ENCODE results near the gene MUS81. TPM values are rescaled to one million over a fixed set of nuclear protein-coding genes. Genes with fewer than 3 reads are reported as not detected.

The MUS81 gene
- total RNA-seq, 4 donors from 2014 or later: 54.0 to 83.1 (median 68.3) TPM

DNA sequence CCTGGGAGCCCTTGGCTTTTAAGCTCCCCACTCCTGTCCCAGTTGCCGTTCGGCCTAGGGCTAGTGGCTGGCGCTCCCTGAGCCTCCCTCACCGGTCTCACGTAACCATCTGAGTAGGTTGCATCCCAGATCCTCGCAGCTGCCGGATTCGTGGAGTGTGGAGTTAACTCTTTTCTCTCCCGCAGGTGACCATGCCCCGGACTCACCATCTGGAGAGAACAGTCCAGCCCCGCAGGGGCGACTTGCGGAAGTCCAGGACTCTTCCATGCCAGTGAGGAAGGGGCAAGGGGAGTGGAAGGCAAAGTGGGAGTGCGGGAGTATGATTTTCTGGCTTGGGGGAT lies 902 bp downstream of the MUS81 start:
- Histone ChIP-seq H3K4me3 (peak overlapping the region; percentile 69 to 91 (median 88)), H3K9me3 (no peaks in the 10 kb centered on the region), H3K4me1 (peaks cover 0 to 46% (median 18%) of the 10 kb centered on the region in 4 donors), H3K27me3 (no peaks in the 10 kb centered on the region), H3K36me3 (peaks cover 0 to 48% (median 30%) of the 10 kb centered on the region in 3 donors), H3K27ac (peak overlapping the region; percentile 96 to 99 (median 98))
- TF ChIP-seq, protein P1, sequence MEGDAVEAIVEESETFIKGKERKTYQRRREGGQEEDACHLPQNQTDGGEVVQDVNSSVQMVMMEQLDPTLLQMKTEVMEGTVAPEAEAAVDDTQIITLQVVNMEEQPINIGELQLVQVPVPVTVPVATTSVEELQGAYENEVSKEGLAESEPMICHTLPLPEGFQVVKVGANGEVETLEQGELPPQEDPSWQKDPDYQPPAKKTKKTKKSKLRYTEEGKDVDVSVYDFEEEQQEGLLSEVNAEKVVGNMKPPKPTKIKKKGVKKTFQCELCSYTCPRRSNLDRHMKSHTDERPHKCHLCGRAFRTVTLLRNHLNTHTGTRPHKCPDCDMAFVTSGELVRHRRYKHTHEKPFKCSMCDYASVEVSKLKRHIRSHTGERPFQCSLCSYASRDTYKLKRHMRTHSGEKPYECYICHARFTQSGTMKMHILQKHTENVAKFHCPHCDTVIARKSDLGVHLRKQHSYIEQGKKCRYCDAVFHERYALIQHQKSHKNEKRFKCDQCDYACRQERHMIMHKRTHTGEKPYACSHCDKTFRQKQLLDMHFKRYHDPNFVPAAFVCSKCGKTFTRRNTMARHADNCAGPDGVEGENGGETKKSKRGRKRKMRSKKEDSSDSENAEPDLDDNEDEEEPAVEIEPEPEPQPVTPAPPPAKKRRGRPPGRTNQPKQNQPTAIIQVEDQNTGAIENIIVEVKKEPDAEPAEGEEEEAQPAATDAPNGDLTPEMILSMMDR (IDR thresholded peaks at IDR 0.05): no peak
- TF ChIP-seq EP300 (IDR thresholded peaks at IDR 0.05): no peak
- TF ChIP-seq POLR2A (IDR thresholded peaks at IDR 0.05): no peak
- WGBS, 2 donors: 8 to 11% methylated on average over 14 of the region's 14 CpGs
- no peak for DNase-seq (ENCODE audit: low spot score in 2 of 2)

DNA sequence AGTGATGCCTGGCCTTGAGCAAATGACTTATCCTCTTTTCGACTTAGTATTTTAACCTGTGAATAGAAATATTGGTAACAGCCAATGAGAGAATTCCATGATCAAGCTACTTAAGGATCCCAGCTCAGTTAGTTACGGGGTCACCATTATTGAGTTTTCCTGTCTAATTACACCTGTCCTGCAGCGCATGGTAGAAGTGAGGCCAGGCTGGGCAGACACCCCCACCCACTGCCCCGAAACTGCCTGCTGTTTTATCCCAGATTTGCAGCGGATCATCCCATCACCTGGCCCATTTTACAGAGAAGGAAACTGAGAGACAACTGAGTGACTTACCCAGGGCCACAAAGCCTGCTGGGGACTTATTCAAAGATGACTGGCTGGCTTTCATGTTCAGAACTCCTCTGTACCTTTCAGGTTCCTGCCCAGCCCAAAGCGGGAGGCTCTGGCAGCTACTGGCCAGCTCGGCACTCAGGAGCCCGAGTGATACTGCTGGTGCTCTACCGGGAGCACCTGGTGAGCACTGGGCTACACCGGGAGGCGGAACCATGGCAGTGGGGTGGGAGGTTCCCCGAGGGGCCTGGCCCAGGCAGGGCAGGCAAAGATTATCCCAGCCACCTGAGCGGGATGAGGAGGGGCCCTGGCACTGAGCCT lies 1.4 kb downstream of the MUS81 start:
- Histone ChIP-seq H3K27me3 (no peaks in the 10 kb centered on the region), H3K36me3 (peaks cover 0 to 51% (median 30%) of the 10 kb centered on the region in 3 donors), H3K4me3 (peak overlapping the region; percentile 69 to 91 (median 88)), H3K27ac (peak overlapping the region in 3 of 4 donors; percentile 96 to 99 (median 99)), H3K9me3 (no peaks in the 10 kb centered on the region), H3K4me1 (peaks cover 0 to 40% (median 13%) of the 10 kb centered on the region in 4 donors)
- 85 to 88% methylated on average over 13 of the region's 13 CpGs for WGBS, 2 donors
- DNase-seq (ENCODE audit: low spot score in 2 of 2): no peak
- TF ChIP-seq POLR2A (IDR thresholded peaks at IDR 0.05): no peak
- TF ChIP-seq, protein P1 (IDR thresholded peaks at IDR 0.05): no peak

DNA sequence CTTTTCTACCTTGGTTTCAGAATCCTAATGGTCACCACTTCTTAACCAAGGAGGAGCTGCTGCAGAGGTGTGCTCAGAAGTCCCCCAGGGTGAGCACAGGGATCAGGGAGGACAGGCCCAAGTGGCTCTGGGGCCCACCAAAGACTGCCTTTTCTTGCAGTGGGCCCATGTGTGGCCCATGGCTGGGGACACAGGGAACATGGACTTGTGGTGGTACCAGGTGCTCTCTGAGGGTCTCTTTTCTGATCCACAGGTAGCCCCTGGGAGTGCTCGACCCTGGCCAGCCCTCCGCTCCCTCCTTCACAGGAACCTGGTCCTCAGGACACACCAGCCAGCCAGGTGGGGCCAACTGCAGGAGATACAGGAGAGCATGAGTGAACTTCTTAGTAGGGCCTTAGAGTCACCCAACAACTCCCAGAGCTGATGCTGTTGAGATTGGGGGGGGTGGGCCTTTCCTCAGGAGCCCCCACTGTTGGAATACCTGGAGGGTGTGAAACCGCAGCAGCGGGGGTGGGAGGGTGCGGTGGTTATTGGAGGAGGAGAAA lies 2.0 kb downstream of the MUS81 start:
- no peak overlapping the region for H3K4me3 ChIP-seq
- H3K27ac ChIP-seq: peak overlapping the region in 2 of 4 donors; percentile 19 to 99
- H3K9me3 ChIP-seq: no peaks in the 10 kb centered on the region
- no peak for TF ChIP-seq EP300 (IDR thresholded peaks at IDR 0.05)
- TF ChIP-seq, protein P1 (IDR thresholded peaks at IDR 0.05): no peak
- no peak for TF ChIP-seq POLR2A (IDR thresholded peaks at IDR 0.05)
- no peaks in the 10 kb centered on the region for H3K27me3 ChIP-seq
- H3K36me3 ChIP-seq: peaks cover 0 to 57% (median 30%) of the 10 kb centered on the region in 3 donors
- WGBS, 2 donors: 83 to 92% methylated on average over 4 to 5 of the region's 5 CpGs
- DNase-seq (ENCODE audit: low spot score in 2 of 2): no peak
- H3K4me1 ChIP-seq: peaks cover 0 to 38% (median 13%) of the 10 kb centered on the region in 4 donors

DNA sequence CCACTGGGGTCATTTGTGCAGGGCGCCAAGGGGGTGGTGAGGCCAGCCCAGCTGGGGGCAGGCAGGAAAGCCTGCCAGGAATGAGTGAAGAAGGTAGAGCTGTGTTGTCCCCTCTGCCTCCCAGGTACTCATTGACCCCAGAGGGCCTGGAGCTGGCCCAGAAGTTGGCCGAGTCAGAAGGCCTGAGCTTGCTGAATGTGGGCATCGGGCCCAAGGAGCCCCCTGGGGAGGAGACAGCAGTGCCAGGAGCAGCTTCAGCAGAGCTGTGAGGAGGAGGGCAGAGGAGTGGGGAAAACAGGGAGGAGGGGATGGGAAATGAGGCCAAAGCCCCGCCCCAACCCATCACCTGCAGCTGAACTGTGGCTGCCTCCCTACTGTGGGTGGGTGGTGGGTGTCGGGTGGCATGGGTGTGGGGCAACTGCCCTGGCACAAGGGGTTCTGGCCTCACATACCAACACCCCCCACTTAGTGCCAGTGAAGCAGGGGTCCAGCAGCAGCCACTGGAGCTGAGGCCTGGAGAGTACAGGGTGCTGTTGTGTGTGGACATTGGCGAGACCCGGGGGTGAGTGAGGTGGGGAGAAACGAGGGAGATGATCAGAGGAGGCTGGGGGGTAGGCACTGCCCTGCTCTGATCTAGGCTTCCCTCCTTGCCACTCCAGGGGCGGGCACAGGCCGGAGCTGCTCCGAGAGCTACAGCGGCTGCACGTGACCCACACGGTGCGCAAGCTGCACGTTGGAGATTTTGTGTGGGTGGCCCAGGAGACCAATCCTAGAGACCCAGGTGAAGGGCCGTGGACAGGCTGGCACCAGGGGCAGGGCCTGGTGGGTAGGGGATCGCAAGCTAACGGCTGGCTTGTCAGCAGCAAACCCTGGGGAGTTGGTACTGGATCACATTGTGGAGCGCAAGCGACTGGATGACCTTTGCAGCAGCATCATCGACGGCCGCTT lies 3.0 kb downstream of the MUS81 start:
- Histone ChIP-seq H3K9me3 (no peaks in the 10 kb centered on the region), H3K27me3 (no peaks in the 10 kb centered on the region), H3K4me1 (peaks cover 0 to 47% (median 13%) of the 10 kb centered on the region in 4 donors), H3K27ac (peak overlapping the region in 1 of 4 donors; percentile 27), H3K4me3 (no peak overlapping the region), H3K36me3 (peaks cover 0 to 66% (median 30%) of the 10 kb centered on the region in 3 donors)
- 82 to 83% methylated on average over 21 to 24 of the region's 24 CpGs for WGBS, 2 donors
- no peak for DNase-seq (ENCODE audit: low spot score in 2 of 2)
- TF ChIP-seq POLR2A (IDR thresholded peaks at IDR 0.05): no peak
- TF ChIP-seq, protein P1 (IDR thresholded peaks at IDR 0.05): no peak
- TF ChIP-seq EP300 (IDR thresholded peaks at IDR 0.05): no peak

All from tibial nerve (tissue), 4 donors.